Left forelimb (tissue), 1 donor: ENCODE data around the gene GDI1.

Experiments
- DNase-seq: peaks from one replicate; pipeline ENCODE4 v3.0.0-alpha.2; 2018; ENCODE audit warnings: low spot score

The GDI1 gene

GRCh38 chrX:154462396-154462795 lies 25.4 kb downstream of the GDI1 start:
- DNase-seq: no peak

DNA sequence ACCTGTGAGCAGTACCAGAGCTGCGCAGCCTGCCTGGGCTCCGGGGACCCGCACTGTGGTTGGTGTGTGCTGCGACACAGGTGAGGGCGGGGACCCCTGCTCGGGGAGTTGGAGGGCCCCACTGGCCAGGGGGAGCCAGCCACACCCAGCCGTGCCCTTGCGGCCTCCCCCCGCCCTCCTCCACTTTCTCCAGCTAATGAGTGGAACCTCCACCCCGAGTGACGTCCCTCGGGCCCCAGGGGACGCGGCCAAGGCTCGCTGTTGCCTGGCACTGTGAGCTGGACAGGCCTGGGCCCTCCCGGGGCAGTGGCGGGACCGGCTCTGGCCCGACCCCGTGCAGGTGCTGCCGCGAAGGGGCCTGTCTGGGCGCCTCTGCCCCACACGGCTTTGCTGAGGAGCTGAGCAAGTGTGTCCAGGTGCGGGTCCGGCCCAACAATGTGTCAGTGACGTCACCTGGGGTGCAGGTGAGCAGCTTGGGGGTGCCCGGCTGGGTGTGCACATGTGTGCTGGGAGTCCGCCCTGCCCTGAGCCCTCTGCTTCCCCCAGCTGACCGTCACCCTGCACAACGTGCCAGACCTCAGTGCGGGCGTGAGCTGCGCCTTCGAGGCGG lies 26.8 kb downstream of the GDI1 start:
- DNase-seq: no peak

- DNase-seq: no peak
These were observed 27.9 kb downstream of the GDI1 start for GRCh38 chrX:154464806-154465365.

DNA sequence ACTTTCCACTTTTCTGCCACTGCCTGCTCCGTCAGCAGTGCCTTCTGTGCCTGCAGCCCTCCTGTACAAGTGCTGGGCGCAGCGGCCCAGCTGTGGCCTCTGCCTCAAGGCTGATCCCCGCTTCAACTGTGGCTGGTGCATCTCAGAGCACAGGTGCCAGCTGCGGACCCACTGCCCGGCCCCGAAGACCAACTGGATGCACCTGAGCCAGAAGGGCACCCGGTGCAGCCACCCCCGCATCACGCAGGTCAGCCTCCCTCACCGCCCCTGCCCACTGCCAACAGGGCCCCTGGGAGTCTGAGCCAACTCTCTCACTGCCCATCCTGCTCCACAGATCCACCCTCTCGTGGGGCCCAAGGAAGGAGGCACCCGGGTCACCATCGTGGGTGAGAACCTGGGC lies 28.6 kb downstream of the GDI1 start:
- no peak for DNase-seq

- DNase-seq: no peak
These were observed 29.1 kb downstream of the GDI1 start for GRCh38 chrX:154466036-154466435.

GRCh38 chrX:154466907-154467306 lies 30.0 kb downstream of the GDI1 start:
- no peak for DNase-seq

DNA sequence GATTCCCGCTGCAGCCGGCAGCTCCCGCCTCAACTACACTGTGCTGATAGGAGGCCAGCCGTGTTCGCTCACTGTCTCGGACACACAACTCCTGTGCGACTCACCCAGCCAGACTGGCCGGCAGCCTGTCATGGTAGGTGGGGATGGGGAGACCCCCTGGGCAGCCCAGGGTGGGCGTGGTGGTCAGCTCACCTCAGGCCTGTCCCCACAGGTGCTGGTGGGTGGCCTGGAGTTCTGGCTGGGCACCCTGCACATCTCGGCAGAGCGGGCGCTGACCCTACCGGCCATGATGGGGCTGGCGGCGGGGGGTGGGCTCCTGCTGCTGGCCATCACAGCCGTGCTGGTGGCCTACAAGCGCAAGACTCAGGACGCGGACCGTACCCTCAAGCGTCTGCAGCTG lies 30.6 kb downstream of the GDI1 start:
- DNase-seq: no peak

- DNase-seq: no peak
These were observed 31.3 kb downstream of the GDI1 start for GRCh38 chrX:154468217-154468616.

- DNase-seq: no peak
These were observed 32.2 kb downstream of the GDI1 start for GRCh38 chrX:154469114-154469513.

- no peak for DNase-seq
These were observed 32.9 kb downstream of the GDI1 start for GRCh38 chrX:154469880-154470279.

DNA sequence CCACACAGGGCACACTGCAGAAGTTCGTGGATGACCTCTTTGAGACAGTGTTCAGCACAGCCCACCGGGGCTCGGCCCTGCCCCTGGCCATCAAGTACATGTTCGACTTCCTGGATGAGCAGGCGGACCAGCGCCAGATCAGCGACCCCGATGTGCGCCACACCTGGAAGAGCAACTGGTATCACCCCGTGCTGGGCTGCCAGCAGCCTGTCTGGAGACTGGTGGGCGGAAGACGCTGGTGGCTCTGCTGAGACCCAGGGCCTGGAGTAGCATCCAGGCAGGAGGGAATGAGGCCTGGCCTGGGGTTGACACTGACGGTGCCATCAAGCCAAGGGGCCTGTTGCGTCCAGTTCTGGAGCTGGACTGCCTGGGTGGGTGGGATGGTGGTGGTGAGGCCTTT lies 33.5 kb downstream of the GDI1 start:
- no peak for DNase-seq

GRCh38 chrX:154470914-154471568 lies 34.1 kb downstream of the GDI1 start:
- DNase-seq: no peak

DNA sequence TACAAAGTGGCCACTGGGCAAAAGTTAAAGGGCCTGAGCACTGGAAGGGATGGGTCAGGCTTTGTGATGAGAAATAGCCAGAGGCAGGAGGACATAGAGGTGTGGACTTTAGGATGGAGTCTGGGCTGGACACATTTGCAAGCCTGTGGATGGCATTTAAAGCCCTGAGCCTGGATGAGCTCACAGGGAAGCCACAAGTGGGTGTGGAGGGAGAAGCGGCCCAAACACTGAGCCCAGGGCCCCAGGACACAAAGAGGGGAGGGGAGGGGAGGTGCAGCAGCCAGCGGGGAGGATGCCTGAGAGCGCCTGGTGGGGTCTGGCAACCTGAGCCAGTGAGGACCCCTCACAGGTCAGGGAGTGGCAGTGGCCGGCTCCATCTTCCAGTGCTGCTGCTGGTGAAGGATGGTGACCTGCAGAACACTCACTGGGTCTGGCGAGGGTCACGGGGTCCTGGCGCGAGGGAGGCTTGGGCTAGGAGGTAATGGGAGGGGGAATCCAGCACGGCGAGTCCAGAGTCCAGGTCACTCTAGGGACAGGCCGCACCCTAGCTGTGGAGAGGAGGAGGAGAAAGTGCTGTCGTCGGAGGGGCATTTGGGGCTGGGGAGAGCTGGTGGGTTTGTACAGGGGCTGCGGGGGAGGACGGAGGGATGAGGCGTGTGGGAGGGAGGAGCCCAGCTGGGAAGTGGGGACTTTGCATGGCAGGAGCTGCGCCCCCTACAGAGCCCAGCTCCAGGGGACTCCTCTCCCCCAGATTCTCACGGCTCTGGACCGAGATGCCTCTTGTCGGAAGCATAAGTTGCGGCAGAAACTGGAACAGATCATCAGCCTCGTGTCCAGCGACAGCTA lies 35.1 kb downstream of the GDI1 start:
- DNase-seq: no peak

- peak; percentile 50 for DNase-seq
These were observed 36.0 kb downstream of the GDI1 start for GRCh38 chrX:154472685-154473632.

GRCh38 chrX:154473683-154474082 lies 36.7 kb downstream of the GDI1 start:
- no peak for DNase-seq

DNA sequence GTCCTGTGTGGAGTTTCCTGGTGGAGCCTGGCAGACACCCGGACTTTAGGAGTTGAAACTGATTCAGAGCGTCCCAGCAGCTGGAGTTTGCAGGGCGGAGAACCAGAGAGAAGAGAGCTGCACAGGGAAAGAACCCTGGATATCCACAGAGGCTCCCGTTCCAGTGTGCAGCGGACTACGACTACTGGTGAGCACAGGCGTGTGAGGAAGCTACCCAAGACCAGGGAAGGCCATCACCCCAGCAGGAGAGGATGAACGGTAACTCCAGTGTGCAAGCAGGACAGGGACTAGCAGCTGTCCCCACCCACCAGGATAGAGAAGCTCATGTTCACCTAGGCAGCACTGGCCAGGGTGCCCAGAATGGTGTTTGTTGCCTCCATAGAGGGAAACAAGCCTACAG lies 39.9 kb downstream of the GDI1 start:
- DNase-seq: no peak

DNA sequence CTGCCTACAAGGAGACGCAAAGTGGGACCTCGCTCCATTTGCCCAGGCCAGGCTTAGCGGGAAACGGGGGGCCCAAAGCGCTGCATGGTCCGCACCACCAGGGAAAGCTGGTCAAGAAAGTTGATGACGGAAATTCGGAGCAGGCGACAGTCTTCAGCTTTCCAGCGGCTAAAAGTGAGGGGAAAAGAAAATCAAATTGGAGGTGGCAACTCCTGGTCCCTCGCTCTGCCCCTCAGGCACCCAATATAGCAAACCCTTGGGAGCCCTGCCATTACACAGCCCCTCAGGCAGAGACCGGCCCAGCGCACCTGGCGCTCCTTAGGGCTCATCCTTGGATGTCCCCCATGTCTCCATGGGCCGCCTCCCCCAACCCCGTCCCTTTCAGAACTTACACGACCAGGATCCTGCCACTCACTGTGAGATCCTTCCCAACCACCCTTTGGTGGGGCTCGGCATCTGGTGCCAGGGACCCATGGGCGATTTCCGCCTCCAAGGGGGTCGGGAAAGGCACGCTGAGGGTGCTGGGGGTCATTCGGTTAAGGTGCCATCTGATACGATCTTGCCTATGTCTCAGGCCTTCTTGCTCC lies 41.0 kb downstream of the GDI1 start:
- no peak for DNase-seq

- peak; percentile 95 for DNase-seq
These were observed 42.0 kb downstream of the GDI1 start, which contains the start of gene LAGE3 for GRCh38 chrX:154478728-154479622. Gene LAGE3 (minus strand): TSS chrX:154479281. CDS start chrX:154478915, 366 bp downstream.

DNA sequence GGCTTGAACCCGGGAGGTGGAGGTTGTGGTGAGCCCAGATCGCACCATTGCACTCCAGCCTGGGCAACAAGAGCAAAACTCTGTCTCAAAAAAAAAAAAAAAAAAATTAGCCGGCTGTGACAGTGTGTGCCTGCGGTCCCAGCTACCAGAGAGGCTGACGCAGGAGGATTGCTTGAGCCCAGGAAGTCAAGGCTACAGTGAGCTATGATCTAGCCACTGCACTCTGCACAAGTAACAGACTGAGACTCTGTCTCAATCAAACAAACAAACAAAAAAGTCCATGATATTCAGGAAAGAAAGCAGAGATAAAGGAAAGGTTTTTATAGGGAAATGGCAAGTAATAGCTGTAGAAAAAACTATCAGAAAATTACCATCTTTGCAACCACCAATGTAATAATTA lies 44.2 kb downstream of the GDI1 start:
- DNase-seq: no peak
